ENCODE measurements around the gene GLIPR1L1.

The GLIPR1L1 gene

DNA sequence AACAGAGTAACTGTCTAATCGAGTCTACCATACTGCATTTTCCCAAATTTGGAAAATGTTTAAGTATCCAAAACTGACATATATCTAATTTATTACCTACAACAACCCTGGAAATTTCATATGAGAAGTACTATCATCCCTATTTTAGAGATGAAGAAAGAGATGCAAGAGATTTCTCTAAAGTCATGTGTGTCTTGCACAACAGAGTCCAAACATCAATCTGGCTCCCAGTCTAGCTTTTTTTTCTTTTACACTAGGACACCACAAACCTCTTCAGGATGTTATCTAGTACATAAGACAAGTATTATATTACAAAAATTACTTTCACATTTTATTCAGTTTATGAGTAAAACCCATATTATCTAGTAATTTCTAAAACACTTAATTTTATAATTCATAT, 43.5 kb upstream of the GLIPR1L1 start:
- Histone ChIP-seq H3K9me2 (replicated peaks; ENCODE audit: insufficient read depth, low read length) (no peaks in the 10 kb centered on the region), H3K79me2 (ENCODE audit: insufficient read depth, low read length) (no peaks in the 10 kb centered on the region), H3K4me2 (ENCODE audit: low read depth, low read length, poor library complexity, severe bottlenecking) (no peak overlapping the region), H3K27ac (ENCODE audit: low read depth, low read length) (no peak overlapping the region), H4K20me1 (ENCODE audit: low read depth, low read length) (no peaks in the 10 kb centered on the region), H3K4me3 (ENCODE audit: insufficient read depth, low read length, poor library complexity, severe bottlenecking) (no peak overlapping the region), H3K27me3 (ENCODE audit: low read length) (no peaks in the 10 kb centered on the region), H3K9me3 (ENCODE audit: insufficient read depth, low read length) (no peaks in the 10 kb centered on the region), H3F3A (ENCODE audit: insufficient read depth) (no peaks in the 10 kb centered on the region), H3K36me3 (ENCODE audit: low read length) (no peaks in the 10 kb centered on the region), H3K9ac (ENCODE audit: low read length) (no peak overlapping the region), H2AFZ (ENCODE audit: low read depth, low read length, severe bottlenecking) (no peak overlapping the region)
- TF ChIP-seq, protein P1, sequence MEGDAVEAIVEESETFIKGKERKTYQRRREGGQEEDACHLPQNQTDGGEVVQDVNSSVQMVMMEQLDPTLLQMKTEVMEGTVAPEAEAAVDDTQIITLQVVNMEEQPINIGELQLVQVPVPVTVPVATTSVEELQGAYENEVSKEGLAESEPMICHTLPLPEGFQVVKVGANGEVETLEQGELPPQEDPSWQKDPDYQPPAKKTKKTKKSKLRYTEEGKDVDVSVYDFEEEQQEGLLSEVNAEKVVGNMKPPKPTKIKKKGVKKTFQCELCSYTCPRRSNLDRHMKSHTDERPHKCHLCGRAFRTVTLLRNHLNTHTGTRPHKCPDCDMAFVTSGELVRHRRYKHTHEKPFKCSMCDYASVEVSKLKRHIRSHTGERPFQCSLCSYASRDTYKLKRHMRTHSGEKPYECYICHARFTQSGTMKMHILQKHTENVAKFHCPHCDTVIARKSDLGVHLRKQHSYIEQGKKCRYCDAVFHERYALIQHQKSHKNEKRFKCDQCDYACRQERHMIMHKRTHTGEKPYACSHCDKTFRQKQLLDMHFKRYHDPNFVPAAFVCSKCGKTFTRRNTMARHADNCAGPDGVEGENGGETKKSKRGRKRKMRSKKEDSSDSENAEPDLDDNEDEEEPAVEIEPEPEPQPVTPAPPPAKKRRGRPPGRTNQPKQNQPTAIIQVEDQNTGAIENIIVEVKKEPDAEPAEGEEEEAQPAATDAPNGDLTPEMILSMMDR (IDR thresholded peaks at IDR 0.05; ENCODE audit: insufficient read depth, low read length, poor library complexity, severe bottlenecking): no peak
- no peak for TF ChIP-seq EZH2phosphoT487 (conservative IDR thresholded peaks at IDR 0.05; ENCODE audit: low read length)

GRCh38 chr12:75294336-75294735, 40.1 kb upstream of the GLIPR1L1 start:
- Histone ChIP-seq H3K79me2 (ENCODE audit: insufficient read depth, low read length) (no peaks in the 10 kb centered on the region), H3F3A (ENCODE audit: insufficient read depth) (no peaks in the 10 kb centered on the region), H3K36me3 (ENCODE audit: low read length) (no peaks in the 10 kb centered on the region), H3K9me3 (ENCODE audit: insufficient read depth, low read length) (no peaks in the 10 kb centered on the region), H2AFZ (ENCODE audit: low read depth, low read length, severe bottlenecking) (no peak overlapping the region), H3K4me3 (ENCODE audit: insufficient read depth, low read length, poor library complexity, severe bottlenecking) (no peak overlapping the region), H3K9ac (ENCODE audit: low read length) (no peak overlapping the region), H4K20me1 (ENCODE audit: low read depth, low read length) (no peaks in the 10 kb centered on the region), H3K9me2 (replicated peaks; ENCODE audit: insufficient read depth, low read length) (no peaks in the 10 kb centered on the region), H3K27me3 (ENCODE audit: low read length) (no peaks in the 10 kb centered on the region), H3K4me2 (ENCODE audit: low read depth, low read length, poor library complexity, severe bottlenecking) (no peak overlapping the region), H3K27ac (ENCODE audit: low read depth, low read length) (no peak overlapping the region)
- TF ChIP-seq EZH2phosphoT487 (conservative IDR thresholded peaks at IDR 0.05; ENCODE audit: low read length): no peak
- TF ChIP-seq, protein P1 (IDR thresholded peaks at IDR 0.05; ENCODE audit: insufficient read depth, low read length, poor library complexity, severe bottlenecking): no peak

- Histone ChIP-seq H3K4me2 (ENCODE audit: low read depth, low read length, poor library complexity, severe bottlenecking) (no peak overlapping the region), H3K4me3 (ENCODE audit: insufficient read depth, low read length, poor library complexity, severe bottlenecking) (no peak overlapping the region), H3K79me2 (ENCODE audit: insufficient read depth, low read length) (no peaks in the 10 kb centered on the region), H4K20me1 (ENCODE audit: low read depth, low read length) (no peaks in the 10 kb centered on the region), H3K9ac (ENCODE audit: low read length) (no peak overlapping the region), H3F3A (ENCODE audit: insufficient read depth) (no peaks in the 10 kb centered on the region), H3K27ac (ENCODE audit: low read depth, low read length) (no peak overlapping the region), H3K27me3 (ENCODE audit: low read length) (no peaks in the 10 kb centered on the region), H3K9me2 (replicated peaks; ENCODE audit: insufficient read depth, low read length) (no peaks in the 10 kb centered on the region), H3K9me3 (ENCODE audit: insufficient read depth, low read length) (no peaks in the 10 kb centered on the region), H3K36me3 (ENCODE audit: low read length) (no peaks in the 10 kb centered on the region), H2AFZ (ENCODE audit: low read depth, low read length, severe bottlenecking) (no peak overlapping the region)
- TF ChIP-seq EZH2phosphoT487 (conservative IDR thresholded peaks at IDR 0.05; ENCODE audit: low read length): no peak
- TF ChIP-seq, protein P1 (IDR thresholded peaks at IDR 0.05; ENCODE audit: insufficient read depth, low read length, poor library complexity, severe bottlenecking): no peak
Observed at GRCh38 chr12:75294797-75295196, 39.7 kb upstream of the GLIPR1L1 start.
